ENCODE results near the gene CNOT2.
A peak's percentile ranks its signal among the peaks of the same experiment; 100 is the strongest.

The CNOT2 gene

GRCh38 chr12:70307868-70308267 lies 64.6 kb downstream of the CNOT2 start:
- no peak for DNase-seq

GRCh38 chr12:70309348-70309747 lies 66.1 kb downstream of the CNOT2 start:
- no peak for DNase-seq

GRCh38 chr12:70314145-70314544 lies 70.9 kb downstream of the CNOT2 start:
- no peak for DNase-seq

- DNase-seq, result no peak
Measured at GRCh38 chr12:70317781-70318180, 74.5 kb downstream of the CNOT2 start.

- DNase-seq, result no peak
Measured at GRCh38 chr12:70319605-70320004, 76.4 kb downstream of the CNOT2 start.

GRCh38 chr12:70321191-70321590 lies 78.0 kb downstream of the CNOT2 start:
- no peak for DNase-seq

- no peak for DNase-seq
Measured at GRCh38 chr12:70327541-70327940, 84.3 kb downstream of the CNOT2 start.

- DNase-seq, result no peak
Measured at GRCh38 chr12:70329728-70330127, 86.5 kb downstream of the CNOT2 start.

GRCh38 chr12:70330158-70330557 lies 86.9 kb downstream of the CNOT2 start:
- no peak for DNase-seq

GRCh38 chr12:70332236-70332635 lies 89.0 kb downstream of the CNOT2 start:
- no peak for DNase-seq

- no peak for DNase-seq
Measured at GRCh38 chr12:70334742-70335141, 91.5 kb downstream of the CNOT2 start.

GRCh38 chr12:70338531-70338930 lies 95.3 kb downstream of the CNOT2 start:
- no peak for DNase-seq

- DNase-seq, result no peak
Measured at GRCh38 chr12:70351076-70351475, 107.8 kb downstream of the CNOT2 start.

GRCh38 chr12:70353780-70354660 lies 110.8 kb downstream of the CNOT2 start:
- no peak for DNase-seq

GRCh38 chr12:70354787-70355186 lies 111.6 kb downstream of the CNOT2 start:
- DNase-seq, result no peak

GRCh38 chr12:70355972-70356371 lies 112.7 kb downstream of the CNOT2 start:
- DNase-seq, result no peak

- DNase-seq, result no peak
Measured at GRCh38 chr12:70359458-70360197, 116.4 kb downstream of the CNOT2 start.

GRCh38 chr12:70360218-70360617 lies 117.0 kb downstream of the CNOT2 start:
- no peak for DNase-seq

GRCh38 chr12:70364695-70365397 lies 121.6 kb downstream of the CNOT2 start:
- peak; percentile 28 to 53 for DNase-seq

- no peak for DNase-seq
Measured at GRCh38 chr12:70365398-70365647, 122.1 kb downstream of the CNOT2 start.

- DNase-seq, result peak; percentile 72 to 94
Measured at GRCh38 chr12:70365648-70366518, 122.7 kb downstream of the CNOT2 start, which contains the start of gene KCNMB4. KCNMB4 (plus strand) TSS chr12:70366290; CDS start chr12:70366735, 445 bp downstream.

- DNase-seq, result peak; percentile 80 to 92
Measured at GRCh38 chr12:70366581-70367257, 123.5 kb downstream of the CNOT2 start.

Data from NCI-H526 (cell line).